Progenitor cell of endocrine pancreas (in vitro differentiated cells): Measurements from ENCODE around the gene OXTR. TPM values are rescaled to one million over a fixed set of nuclear protein-coding genes. Genes with fewer than 3 reads are reported as not detected.

Experiments
- DNase-seq: peaks from one replicate; pipeline ENCODE4 v3.0.0; 2021; ENCODE audit warnings: low spot score; ENCODE audit not compliant: unreplicated experiment
- H3K27ac Mint-ChIP-seq: 2 replicates; pipeline ENCODE4 v1.8.0; 2021; ENCODE audit warnings: mild to moderate bottlenecking, moderate library complexity, mixed read lengths
- H3K27me3 Mint-ChIP-seq: 2 replicates; pipeline ENCODE4 v1.8.0; 2021; ENCODE audit warnings: mixed read lengths
- H3K36me3 Mint-ChIP-seq: 2 replicates; pipeline ENCODE4 v1.8.0; 2022; ENCODE audit warnings: mixed read lengths; ENCODE audit not compliant: insufficient read depth
- H3K4me1 Mint-ChIP-seq: 2 replicates; pipeline ENCODE4 v1.8.0; 2021; ENCODE audit warnings: low read depth, mixed read lengths
- H3K4me3 Mint-ChIP-seq: 2 replicates; pipeline ENCODE4 v1.8.0; 2021; ENCODE audit warnings: low read depth, mild to moderate bottlenecking, moderate library complexity, mixed read lengths
- H3K9me3 Mint-ChIP-seq: 2 replicates; pipeline ENCODE4 v1.8.0; 2021; ENCODE audit warnings: low read depth, mixed read lengths
- CTCF ChIP-seq: fragments of 200-600 bp; sonication (generic); IDR thresholded peaks from one replicate; pipeline ENCODE4 v1.5.0; 2021; ENCODE audit warnings: antibody characterized with exemption, mild to moderate bottlenecking; ENCODE audit not compliant: unreplicated experiment
- total RNA-seq: library from RNA; stranded (reverse); gene quantifications from 2 replicates; pipeline ENCODE4 v1.2.1, GENCODE V29; 2021

The OXTR gene
- total RNA-seq, 1 donor from 2014 or later = 3.1 TPM

GRCh38 chr3:8741581-8742261, 27.7 kb downstream of the OXTR start:
- Mint-ChIP-seq H3K36me3 (no peaks in the 10 kb centered on the region), H3K27me3 (peaks cover 3% of the 10 kb centered on the region), H3K27ac (peak overlapping the region; percentile 74), H3K9me3 (no peaks in the 10 kb centered on the region), H3K4me3 (no peak overlapping the region), H3K4me1 (peaks cover 10% of the 10 kb centered on the region)
- DNase-seq = no peak
- TF ChIP-seq CTCF = no peak

GRCh38 chr3:8739757-8740504, 29.5 kb downstream of the OXTR start:
- no peak for TF ChIP-seq CTCF
- H3K4me1 Mint-ChIP-seq = peaks cover 10% of the 10 kb centered on the region
- no peaks in the 10 kb centered on the region for H3K9me3 Mint-ChIP-seq
- peaks cover 4% of the 10 kb centered on the region for H3K27me3 Mint-ChIP-seq
- H3K36me3 Mint-ChIP-seq = no peaks in the 10 kb centered on the region
- H3K27ac Mint-ChIP-seq = no peak overlapping the region
- no peak overlapping the region for H3K4me3 Mint-ChIP-seq
- no peak for DNase-seq

DNA sequence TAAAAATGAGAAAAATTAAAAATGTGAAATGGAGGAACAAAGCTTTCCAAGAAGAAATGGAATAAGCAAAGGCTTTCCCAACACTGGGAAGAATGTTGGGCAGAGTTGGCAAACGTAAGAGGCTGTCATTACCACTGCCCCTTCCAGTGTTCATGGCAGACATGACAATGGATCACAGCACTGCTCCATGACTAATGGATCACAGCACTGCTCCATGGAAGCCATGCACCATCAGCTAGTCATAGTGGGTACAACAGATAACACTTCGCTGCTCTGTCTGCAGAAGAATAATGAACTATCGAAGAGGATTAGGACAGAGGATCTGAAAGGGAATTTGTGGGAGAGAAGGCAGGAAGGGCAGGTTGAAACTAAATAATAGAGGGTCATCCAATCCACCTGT, 30.8 kb downstream of the OXTR start:
- H3K4me1 Mint-ChIP-seq = peaks cover 10% of the 10 kb centered on the region
- H3K27ac Mint-ChIP-seq = no peak overlapping the region
- no peak for DNase-seq
- H3K27me3 Mint-ChIP-seq = peaks cover 4% of the 10 kb centered on the region
- H3K36me3 Mint-ChIP-seq = no peaks in the 10 kb centered on the region
- no peak for TF ChIP-seq CTCF
- H3K9me3 Mint-ChIP-seq = no peaks in the 10 kb centered on the region
- no peak overlapping the region for H3K4me3 Mint-ChIP-seq

DNA sequence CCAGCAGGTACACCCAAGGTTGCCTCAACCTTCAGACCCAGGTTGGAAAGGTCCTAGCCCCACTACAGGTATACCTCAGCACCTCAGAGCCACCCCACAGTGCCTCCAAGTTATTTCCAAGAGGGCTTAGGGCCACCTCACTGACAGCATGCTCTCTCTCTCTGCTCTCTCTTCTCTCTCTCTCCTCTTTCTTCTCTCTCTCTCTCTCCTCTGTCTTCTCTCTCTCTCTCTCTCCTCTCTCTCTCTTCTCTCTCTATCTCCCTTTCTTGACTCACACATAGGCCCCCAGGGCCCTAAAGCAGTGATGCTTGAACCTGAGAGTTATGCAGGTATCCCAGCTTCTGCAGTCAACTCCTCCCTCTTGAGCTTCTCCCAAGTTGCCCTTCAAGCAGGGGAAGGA, 31.6 kb downstream of the OXTR start:
- Mint-ChIP-seq H3K4me3 (no peak overlapping the region), H3K4me1 (peaks cover 10% of the 10 kb centered on the region), H3K36me3 (no peaks in the 10 kb centered on the region), H3K9me3 (no peaks in the 10 kb centered on the region), H3K27ac (no peak overlapping the region), H3K27me3 (peaks cover 4% of the 10 kb centered on the region)
- no peak for TF ChIP-seq CTCF
- DNase-seq = no peak

- DNase-seq = no peak
- Mint-ChIP-seq H3K9me3 (no peaks in the 10 kb centered on the region), H3K27me3 (peaks cover 4% of the 10 kb centered on the region), H3K36me3 (no peaks in the 10 kb centered on the region), H3K27ac (no peak overlapping the region), H3K4me1 (peaks cover 11% of the 10 kb centered on the region), H3K4me3 (no peak overlapping the region)
- no peak for TF ChIP-seq CTCF
Measured at GRCh38 chr3:8737301-8737700, 32.1 kb downstream of the OXTR start.
